Measurements from ENCODE around the gene CARHSP1.

Gene CARHSP1

GRCh38 chr16:8869212-8869987, 594 bp upstream of the CARHSP1 start:
- no peak for DNase-seq

GRCh38 chr16:8867932-8868415, 832 bp downstream of the CARHSP1 start:
- DNase-seq = no peak

- no peak for DNase-seq
These were observed 1.4 kb downstream of the CARHSP1 start for GRCh38 chr16:8867216-8867931.

GRCh38 chr16:8866884-8867215, 2.0 kb downstream of the CARHSP1 start:
- DNase-seq = no peak

GRCh38 chr16:8866118-8866883, 2.5 kb downstream of the CARHSP1 start:
- DNase-seq = no peak

- no peak for DNase-seq
These were observed 3.5 kb downstream of the CARHSP1 start for GRCh38 chr16:8865145-8865882.

GRCh38 chr16:8864480-8865110, 4.2 kb downstream of the CARHSP1 start:
- DNase-seq = no peak

GRCh38 chr16:8863594-8864424, 5.0 kb downstream of the CARHSP1 start:
- DNase-seq = no peak

GRCh38 chr16:8862309-8863130, 6.3 kb downstream of the CARHSP1 start:
- no peak for DNase-seq

GRCh38 chr16:8861563-8862308, 7.1 kb downstream of the CARHSP1 start:
- DNase-seq = no peak

- DNase-seq = no peak
These were observed 8.6 kb downstream of the CARHSP1 start for GRCh38 chr16:8859913-8860881.

- no peak for DNase-seq
These were observed 9.6 kb downstream of the CARHSP1 start for GRCh38 chr16:8858994-8859912.

- no peak for DNase-seq
These were observed 12.8 kb downstream of the CARHSP1 start for GRCh38 chr16:8855972-8856371.

- DNase-seq = no peak
These were observed 13.6 kb downstream of the CARHSP1 start for GRCh38 chr16:8855051-8855786.

GRCh38 chr16:8854298-8854948, 14.4 kb downstream of the CARHSP1 start:
- DNase-seq = no peak

- no peak for DNase-seq
These were observed 15.2 kb downstream of the CARHSP1 start for GRCh38 chr16:8853611-8854010.

Measured in NCI-H510A treated with DMSO at 0.1 percent for 48 hours (cell line).